Retinal pigment epithelial cell (primary cell): Measurements from ENCODE around the gene ZC3H18.

Experiments used
- DNase-seq: peaks from one replicate; pipeline ENCODE4 v3.0.0-alpha.2; 2010; ENCODE audit warnings: low read depth
- H3K4me3 ChIP-seq: 2 replicates; pipeline ENCODE4 v1.5.1; 2011; ENCODE audit warnings: mild to moderate bottlenecking, low read length, control low read depth, moderate library complexity
- TF ChIP-seq, protein P1 (sequence below): conservative IDR thresholded peaks from 2 replicates; pipeline ENCODE4 v1.5.1; 2011; ENCODE audit warnings: low read depth, low read length, control low read depth, inconsistent platforms

ZC3H18 gene

DNA sequence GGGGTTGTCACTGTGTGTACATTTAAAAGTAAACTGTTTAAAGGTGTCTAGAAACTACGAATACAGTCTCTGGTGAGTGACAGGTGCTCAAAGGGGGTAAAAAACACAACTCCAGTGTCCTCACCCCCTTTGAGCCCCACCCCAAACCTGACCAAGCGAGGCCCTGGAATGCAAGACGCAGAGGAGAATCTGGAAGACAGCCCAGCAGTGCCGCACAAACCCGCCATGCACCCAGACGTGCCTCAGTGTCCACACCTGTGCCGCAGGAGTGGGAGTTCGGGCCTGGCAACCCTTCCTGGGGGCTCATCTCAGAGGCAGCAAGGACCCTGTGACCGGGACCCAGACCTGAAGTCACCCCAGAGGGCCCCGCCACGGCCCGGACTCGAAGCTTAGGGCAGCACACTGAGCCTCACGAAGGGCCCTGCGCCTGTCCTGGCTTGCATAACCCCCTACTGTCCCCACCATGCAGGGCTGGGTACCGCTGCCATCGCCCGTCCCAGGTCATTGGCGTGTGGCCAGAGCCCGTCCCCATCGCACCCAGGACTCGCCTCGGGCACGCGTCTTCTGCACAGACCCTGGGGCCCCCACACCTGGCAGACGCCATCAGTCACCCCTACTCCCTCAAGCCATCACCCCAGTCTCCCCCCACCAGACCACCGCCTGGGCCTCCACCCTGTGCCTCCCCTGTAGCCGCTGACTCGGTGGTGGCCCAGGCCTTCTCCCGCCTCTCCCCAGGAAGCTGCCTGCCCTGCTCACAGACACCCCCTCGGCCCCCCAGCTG, 33.0 kb upstream of the ZC3H18 start:
- no peak for DNase-seq
- TF ChIP-seq, protein P1, sequence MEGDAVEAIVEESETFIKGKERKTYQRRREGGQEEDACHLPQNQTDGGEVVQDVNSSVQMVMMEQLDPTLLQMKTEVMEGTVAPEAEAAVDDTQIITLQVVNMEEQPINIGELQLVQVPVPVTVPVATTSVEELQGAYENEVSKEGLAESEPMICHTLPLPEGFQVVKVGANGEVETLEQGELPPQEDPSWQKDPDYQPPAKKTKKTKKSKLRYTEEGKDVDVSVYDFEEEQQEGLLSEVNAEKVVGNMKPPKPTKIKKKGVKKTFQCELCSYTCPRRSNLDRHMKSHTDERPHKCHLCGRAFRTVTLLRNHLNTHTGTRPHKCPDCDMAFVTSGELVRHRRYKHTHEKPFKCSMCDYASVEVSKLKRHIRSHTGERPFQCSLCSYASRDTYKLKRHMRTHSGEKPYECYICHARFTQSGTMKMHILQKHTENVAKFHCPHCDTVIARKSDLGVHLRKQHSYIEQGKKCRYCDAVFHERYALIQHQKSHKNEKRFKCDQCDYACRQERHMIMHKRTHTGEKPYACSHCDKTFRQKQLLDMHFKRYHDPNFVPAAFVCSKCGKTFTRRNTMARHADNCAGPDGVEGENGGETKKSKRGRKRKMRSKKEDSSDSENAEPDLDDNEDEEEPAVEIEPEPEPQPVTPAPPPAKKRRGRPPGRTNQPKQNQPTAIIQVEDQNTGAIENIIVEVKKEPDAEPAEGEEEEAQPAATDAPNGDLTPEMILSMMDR: no peak
- no peak overlapping the region for H3K4me3 ChIP-seq

DNA sequence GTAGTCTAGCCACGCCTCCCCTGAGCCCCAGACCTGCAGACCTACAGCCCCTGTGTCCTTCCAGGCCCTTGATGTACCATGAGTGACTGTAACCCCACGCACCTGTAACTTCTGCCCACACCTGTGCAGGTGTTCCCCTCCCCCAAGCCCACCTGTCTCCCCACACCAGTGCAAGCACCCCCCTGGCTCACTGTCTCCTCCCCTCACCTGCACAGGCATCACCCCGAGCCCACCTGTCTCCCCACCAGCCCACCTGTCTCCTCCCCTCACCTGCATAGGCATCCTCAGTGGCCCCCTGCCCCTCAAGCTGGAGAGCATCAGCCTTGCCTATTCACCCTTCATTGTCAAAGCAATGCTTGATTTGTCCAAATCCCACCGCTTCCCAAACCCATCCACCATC, 32.3 kb upstream of the ZC3H18 start:
- TF ChIP-seq, protein P1: no peak
- no peak overlapping the region for H3K4me3 ChIP-seq
- no peak for DNase-seq

DNA sequence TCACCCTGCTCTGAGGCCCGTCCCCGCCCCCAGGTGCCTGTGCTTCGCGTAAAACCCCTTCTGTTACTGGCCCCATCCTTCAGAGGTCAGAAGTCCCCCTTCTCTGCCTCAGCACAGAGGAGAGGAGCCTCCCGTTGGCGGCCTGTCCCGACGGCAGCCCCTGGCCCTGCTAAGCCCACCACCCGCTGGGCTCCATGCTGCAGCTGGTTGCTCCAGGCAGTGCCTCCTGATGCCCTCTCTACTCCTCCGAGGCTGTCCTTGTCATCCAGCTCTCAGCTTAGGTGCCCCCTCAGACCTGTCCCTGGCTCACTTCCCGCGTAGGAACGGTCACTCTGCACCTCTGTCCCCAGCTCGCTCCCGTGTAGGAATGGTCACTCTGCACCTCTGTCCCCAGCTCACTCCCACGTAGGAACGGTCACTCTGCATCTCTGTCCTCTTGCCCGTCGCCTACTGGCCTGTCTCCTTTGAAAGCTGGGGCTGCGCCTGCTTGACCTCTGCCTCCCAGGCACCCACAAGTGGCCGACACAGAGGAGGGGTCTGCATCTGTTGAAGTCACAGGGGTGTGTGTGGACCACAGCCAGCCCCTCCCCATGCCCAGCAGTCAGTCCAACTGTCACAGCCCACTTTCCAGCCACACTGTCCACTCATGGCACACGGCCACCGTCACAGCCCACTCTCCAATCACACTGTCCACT, 31.7 kb upstream of the ZC3H18 start:
- no peak overlapping the region for H3K4me3 ChIP-seq
- TF ChIP-seq, protein P1: no peak
- no peak for DNase-seq

DNA sequence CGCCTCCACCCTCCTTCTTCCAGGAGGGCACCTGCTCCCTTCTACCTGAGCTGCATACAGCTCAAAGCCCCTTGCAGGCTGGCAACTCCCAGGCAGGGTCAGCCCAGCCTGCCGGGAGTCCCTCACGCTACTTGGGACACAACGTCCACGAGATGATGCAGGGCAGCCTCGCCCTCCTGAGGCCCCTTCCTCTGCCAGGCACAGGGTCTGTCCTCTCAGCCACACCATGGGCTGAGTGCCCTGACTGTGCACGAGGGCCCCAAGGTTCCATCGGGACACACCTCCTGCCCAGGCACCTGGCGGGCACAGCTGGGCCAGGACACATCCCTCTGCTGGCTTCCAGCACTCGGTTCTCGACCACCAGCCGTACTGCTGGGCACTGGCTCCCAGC, 30.9 kb upstream of the ZC3H18 start:
- no peak for DNase-seq
- no peak overlapping the region for H3K4me3 ChIP-seq
- TF ChIP-seq, protein P1: no peak

- no peak overlapping the region for H3K4me3 ChIP-seq
- TF ChIP-seq, protein P1: no peak
- DNase-seq: no peak
Observed at GRCh38 chr16:88539652-88540345, 30.4 kb upstream of the ZC3H18 start.

DNA sequence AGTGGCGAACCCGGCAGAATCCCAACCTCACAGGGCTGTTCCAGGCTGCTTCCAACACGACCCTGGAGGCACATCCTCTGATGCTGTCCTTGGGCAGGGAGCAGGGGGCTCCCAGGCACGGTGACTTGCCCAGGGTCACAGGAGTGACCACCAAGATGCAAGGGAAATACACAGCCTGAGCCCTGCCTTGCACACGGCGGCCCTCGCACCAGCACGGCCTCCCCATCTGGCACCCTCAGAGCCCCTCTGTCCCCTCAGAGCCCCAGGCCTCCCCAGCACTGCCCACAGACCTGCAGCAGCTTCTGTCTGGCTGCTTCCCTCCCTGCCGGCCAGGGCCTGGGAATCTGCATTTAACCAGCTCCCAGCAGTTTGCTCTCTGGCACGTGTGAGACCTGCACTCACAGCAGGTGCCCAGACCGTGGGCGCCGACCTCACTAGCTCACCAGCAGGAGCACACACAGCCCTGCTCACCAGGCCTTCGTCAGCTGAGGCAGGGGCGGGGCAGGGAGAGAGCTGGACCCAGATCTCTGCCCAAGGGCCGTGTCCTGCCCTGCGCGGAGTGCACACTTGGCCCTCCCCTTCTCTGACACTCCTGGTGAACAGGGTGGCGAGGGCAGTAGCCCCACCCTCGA, 29.7 kb upstream of the ZC3H18 start:
- no peak for DNase-seq
- TF ChIP-seq, protein P1: no peak
- H3K4me3 ChIP-seq: no peak overlapping the region
